Measurements from ENCODE around the gene C1orf210.

C1orf210 gene

DNA sequence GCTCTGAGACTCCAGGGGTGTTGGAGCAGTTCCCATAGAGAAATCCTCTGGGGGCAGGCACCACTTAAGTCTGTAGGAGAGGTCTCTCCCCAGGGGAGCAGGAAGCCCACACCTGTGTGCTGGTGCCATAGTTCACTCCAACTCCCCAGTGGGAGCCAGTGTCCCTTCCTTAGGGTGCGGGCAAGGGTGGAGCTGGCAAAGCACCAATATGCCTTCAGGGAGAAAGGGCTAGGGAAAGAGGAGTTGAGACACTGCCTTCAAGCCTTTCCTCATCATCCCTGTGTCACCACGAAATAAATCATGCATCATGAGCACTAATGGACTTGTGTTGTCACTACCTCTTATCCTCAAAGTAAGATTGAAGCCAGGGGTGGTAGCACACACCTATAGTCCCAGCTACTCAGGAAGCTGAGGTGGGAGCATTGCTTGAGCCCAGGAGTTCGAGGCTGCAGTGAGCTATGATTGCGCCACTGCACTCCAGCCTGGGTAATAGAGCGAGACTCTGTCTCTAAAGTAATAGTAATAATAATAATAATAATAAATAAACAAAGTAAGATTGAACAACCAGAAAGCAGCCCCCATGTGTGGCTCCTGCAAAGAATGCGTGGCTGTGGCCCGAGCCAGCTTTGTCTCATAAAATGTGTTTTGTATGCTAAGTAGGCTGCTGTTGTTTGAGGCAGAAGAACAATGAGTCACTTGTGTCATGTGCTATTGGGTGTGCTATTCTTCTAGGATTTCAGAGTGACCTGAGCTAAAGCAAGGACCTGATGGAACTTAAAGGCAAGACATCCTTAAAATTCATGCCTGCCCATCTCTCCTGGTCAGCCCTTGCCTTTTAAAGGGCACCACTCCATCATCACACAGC is 8.7 kb upstream of the C1orf210 start:
- DNase-seq (ENCODE audit: low read depth in 2 of 2), result no peak

DNA sequence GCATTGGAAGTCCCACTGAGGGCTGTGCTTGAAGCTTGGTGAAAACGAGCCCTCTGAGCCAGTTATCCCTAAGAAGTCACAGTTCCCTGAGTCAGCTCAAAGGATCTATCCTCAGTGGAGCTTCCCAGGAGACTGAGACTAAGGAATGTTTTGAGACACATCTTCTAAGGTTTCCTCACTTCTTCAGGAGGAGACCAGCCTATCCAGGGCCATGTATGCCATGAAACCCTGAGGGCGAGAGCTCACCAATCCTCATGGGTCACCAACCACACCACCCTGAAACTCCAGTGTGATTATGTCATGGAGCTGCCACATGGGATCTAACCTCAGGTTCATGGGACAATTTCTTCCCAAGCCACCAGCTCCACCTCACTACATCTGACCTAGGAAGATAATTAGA is 7.8 kb upstream of the C1orf210 start:
- no peak for DNase-seq (ENCODE audit: low read depth in 2 of 2)

DNA sequence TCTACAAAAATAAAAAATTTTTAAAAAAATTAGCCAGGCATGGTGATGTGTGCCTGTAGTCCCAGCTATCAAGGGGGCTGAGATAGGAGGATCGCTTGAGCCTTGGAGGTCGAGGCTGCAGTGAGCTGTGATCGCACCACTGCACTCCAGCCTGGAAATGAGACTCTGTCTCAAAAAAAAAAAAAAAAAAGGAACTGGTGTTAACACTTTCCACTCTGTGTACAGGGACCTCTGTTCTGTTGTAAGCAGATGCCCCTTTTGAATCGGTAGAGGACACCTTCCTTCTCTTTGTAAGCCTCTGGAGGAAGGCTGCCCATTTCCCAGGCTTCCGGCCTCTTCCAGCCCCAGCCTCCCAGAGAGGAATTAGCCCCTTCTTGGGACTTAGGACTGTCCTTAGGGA is 7.3 kb upstream of the C1orf210 start:
- DNase-seq (ENCODE audit: low read depth in 2 of 2), result no peak

DNA sequence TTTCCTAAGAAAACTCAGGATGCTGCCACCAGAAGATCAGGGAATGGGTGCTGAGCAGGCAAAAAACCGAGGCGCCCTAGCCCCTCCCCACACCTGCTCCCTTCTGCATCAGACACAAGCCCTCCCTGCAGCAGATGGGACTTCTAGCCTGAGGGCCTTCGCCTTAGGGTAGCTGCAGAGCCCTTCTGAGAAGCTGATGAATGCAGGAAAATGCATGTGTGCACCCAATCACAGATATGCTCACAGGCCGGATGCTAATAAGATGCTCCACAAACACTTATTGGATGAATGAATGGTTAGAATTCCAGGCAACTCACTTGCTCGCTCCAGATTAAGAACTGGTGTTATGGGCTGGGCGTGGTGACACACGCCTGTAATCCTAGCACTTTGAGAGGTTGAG is 6.8 kb upstream of the C1orf210 start:
- no peak for DNase-seq (ENCODE audit: low read depth in 2 of 2)

DNA sequence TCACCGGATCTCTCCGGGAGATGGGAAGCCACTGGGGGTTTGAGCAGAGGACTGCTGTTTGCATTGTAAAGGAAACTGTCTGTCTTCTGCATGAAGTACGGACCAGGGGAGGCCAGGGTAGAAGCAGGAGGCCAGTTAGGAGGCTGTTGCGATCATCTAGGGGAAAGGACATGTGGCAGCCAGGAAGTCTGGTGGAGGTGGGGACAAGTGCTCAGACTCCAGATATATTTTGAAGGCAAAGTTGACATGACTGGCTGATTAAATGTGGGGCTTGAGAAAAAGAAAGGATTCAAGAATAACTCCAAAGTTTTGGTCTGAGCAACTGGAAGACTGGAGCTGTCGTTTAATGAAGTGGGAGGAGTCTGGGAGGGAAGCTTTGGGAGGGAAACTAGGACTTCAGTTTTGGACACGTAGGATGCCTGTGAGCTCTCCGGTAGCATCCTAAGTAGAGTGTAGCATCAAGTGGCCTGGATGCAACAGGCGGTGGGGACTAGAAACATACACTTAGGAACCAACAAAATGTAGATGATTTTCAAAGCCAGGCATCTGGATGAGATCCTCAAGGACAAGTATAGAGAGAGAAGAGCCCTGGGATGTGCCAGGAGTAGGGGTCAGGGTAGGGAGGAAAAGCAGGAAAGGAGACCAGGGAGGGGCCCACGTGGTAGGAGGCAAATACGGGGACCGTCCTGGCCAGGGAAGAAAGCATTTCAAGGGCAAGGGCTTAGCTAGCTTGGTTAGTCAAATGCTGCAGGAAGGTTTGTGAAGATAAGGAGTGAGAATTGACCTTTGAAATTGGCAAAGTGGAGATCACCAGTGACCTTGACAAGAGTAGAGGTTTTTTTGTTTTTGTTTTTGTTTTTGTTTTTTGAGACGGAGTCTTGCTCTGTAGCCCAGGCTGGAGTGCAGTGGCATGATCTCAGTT is 3.7 kb upstream of the C1orf210 start:
- DNase-seq (ENCODE audit: low read depth in 2 of 2), result no peak

DNA sequence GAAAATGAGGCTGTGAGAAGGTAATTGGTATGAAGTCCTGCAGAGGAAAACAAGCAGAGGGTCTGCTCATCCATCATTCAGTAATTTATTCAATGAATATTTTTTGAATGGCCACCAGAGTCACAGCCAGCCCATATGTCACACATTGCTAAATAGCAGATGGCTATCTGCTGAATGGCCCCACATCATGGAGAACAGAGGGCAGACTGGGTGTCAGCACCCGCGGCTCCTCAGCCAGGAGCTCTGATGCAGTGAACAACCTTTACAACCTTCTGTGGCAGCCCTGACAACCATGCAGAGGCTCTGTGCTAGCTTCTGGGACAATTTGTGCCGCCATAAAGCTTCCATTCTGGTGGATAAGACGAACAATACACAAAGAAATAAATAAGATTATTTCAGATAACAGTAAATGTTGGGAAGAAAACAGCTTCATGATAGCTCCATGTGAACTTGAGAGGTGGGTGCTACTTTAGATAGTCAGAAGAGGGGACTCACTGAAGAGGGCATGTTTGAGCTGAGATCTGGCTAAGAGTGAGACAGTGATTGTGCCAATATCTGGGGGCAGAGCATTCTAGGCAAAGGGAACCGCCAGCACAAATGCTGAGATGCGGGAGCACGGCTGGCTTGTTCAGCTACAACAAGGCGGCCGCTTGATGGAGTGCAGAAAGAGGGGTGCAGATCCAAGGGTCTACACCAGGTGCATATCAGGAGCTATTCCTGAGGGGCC is 2.8 kb upstream of the C1orf210 start:
- no peak for DNase-seq (ENCODE audit: low read depth in 2 of 2)

DNA sequence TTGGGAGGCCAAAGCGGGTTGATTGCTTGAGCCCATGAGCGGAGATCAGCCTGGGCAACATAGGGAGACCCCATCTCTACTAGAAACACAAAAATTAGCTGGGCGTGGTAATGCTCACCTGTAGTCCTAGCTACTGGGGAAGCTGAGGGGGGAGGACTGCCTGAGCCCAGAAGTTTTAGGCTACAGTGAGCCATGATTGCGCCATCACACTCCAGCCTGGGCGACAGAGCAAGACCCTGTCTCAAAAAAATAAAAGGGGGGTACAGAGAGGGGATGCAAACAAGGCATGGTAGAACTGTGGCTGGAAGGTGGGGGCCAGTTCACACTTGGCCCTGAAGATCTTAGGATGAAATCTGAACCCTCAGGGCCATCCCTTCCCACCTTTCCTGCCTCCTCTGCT is 1.2 kb upstream of the C1orf210 start:
- no peak for DNase-seq (ENCODE audit: low read depth in 2 of 2)

DNA sequence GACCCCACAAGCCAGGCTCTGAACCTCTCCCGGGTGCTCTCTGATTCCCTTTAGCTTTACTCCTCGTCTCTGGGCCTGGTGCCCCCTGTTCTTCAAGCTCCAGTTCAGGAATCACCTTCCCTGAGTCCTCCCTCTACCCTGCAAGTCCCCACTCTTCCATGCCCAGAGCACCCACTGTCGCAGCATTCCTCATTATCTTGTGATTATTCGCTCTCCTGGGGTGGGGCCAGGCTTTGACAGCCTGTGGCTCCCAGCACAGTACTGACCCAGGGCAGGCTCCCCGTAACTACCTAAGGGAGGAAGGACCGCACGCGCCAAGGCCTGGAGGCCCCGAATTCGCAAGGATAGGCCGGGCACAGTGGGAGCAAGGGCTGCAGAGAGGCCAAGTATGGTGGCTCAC is 734 bp upstream of the C1orf210 start:
- DNase-seq (ENCODE audit: low read depth in 2 of 2), result no peak

DNA sequence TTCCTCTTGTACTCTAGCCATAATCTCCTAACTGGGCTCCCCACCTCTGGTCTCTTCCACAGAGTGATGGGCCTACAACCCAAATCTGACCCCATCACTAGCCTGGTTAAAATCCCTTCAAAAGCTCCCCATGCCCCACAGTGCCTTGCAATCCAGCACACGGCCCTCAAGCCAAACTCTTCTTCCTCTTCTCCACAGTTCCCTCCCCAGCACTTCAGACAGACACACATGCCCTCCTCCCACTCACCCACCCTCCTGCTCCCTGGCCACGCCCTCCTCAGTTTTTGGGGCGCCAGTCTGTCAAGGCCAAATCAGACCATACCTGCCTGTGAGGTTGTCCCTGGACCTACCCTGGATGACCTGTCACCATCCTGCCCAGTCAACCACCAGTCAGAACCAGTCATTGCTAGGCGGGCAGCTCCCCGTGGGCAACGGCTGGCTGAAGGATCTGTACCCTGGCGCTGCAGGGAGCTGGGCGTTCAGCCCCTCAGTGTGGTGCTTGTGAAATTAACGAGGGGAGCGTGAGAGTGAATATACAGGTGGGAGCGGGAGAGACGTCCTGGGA is 753 bp downstream of the C1orf210 start:
- DNase-seq (ENCODE audit: low read depth in 2 of 2), result no peak

DNA sequence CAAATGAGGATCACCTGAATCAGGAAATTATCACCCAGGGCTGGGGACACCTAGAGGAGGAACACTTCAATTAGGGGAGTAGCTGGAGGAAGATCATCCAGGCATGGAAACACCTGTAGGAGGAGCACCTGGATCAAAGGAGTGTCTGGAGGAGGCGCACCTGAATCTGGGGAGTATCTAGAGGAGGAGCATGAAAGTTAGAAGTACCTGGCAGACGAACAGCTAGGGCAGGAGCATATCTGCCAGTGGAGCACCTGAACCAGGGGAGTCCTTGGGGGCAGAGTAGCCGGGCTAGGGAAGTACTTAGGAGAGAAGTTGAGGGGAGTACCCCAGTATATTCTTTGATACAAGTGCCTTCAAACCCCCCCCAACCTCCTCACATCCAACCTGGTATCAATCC is 1.3 kb downstream of the C1orf210 start:
- no peak for DNase-seq (ENCODE audit: low read depth in 2 of 2)

DNA sequence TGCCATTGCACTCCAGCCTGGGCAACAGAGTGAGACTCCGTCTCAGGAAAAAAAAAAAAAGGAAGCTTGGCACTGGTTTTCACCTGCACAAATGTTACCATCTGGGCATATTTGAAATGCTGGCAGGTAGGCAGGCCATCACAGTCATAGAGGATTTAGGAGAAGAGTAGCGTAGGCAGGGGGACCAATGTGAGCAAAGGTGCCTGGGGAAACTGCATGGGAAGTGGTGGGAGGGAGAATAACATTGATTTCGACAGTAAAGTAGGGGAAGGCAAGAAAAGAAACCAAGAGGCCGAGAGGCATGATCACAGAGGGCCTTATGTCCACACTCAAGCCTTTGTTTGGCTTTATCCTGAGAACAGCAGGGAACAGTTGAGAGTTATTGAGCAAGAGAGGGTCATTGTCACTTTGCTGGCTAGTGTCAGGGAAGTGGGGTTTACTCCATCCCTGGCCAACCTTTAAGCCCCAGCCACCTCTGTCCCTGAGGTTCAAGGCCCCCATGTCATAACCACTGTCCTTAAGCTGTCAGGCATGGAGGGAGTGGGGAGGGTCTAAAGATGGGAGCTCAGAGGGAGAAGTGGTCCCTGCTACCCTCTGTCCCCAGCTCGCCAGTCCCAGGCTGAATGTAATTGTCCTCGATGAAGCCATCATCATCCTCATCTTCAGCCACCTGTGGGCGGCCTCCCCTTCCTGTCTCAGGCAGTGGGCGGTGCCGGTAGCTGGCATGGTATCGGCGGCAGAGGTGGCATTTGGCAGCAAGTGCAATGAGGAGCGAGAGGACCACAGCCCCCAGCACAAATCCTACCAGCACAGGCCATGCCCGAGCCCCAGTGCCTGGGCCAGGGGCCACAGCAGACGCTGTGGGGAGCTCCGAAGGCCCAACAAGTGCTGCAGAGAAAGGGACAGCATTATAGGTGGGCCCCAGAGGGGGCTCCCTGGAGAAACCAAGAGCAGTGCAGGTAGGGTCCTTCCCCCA is 2.9 kb downstream of the C1orf210 start:
- no peak for DNase-seq (ENCODE audit: low read depth in 2 of 2)

DNA sequence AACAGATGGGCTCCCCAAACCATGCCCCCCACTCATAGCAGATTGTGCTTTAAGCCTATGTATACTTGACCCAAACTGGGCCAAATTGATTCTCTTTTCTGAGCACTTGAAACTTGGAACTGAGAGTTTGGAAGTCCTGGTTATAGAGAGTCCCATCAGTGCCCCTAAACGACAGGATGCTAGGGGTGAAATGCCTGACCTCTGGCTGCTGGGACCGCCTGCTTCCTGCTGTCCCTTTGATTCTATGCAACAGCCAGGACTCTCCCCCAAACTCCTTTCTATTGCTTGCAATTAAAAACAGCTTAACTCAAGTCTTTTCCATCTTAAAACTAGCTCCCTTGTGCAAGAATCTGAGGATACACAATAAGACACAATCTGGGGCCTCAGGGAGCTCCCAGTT is 4.7 kb downstream of the C1orf210 start:
- no peak for DNase-seq (ENCODE audit: low read depth in 2 of 2)

DNA sequence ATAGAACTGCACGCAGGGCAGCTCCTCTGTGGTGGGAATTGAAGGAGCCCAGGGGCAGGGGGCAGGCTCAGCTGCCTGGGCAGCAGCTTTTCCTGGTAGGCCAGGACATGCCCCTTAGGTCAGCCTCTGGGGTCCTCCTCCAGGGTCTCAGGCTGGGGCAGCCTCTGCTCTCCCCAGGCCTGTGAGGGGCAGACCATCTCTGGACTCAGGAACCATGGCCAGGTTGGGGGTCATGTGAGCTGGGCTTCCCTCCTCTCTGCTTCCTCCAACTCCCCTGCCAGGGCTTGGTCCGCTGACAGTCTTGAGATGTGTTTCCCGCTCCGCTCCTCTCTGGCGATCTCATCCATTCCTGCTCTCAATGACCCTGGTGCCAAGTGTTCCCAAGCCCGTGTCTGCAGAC is 5.7 kb downstream of the C1orf210 start:
- no peak for DNase-seq (ENCODE audit: low read depth in 2 of 2)

DNA sequence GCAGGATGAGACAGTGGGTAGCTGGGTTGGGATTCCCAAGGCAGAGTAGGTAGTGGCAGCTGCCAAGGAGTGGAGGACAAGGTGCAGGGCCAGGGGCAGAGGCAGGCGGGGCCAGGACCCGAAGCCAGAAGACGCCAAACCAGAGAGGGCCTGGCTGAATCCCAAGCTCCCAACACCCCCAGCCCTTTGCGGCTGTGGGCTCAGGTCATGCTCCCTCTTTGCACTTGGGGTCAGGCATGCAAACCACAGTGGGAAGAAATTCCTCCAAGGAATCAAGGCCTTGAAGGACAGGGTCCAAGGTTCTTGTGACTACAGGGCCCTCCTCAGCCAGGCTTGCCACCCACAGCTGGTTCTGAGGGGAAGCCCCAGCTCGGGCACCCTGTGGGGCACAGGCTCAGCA is 6.2 kb downstream of the C1orf210 start:
- DNase-seq (ENCODE audit: low read depth in 2 of 2), result no peak

DNA sequence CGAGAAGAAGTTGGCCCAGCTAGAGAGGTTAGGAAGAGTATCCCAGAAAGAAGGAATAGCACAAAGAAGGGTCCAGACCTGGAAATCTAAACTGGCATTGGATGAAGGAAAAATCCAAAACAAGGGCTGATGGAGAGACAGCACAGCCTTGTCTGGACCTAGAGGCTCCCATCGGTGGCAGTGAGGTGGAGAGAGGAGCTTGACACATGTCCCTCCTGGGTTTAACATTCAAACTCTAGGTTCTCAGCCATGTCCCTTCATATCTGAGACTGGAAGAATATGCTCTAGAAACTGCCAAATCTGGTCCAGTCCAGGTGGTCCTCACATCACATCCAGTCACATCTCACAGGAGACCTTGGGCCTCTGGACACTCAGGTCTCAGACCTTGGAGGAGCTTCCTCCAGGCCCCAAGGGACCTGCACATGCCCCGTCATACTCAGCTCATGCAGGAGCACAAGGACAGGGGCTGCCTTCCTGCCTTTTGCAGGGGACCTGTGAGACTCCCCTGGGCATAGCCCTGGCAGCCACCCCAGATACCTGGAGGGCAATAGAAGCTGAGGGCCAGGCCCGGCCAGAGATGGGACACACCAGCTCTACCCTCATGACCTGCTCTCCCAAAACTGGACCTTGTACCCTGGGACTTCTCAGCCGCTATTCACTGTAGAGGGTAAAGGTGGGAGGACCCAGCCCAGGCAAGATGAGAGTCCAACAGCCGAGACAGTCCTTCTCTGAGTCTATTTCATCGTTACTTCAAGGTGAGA is 8.1 kb downstream of the C1orf210 start:
- no peak for DNase-seq (ENCODE audit: low read depth in 2 of 2)

DNA sequence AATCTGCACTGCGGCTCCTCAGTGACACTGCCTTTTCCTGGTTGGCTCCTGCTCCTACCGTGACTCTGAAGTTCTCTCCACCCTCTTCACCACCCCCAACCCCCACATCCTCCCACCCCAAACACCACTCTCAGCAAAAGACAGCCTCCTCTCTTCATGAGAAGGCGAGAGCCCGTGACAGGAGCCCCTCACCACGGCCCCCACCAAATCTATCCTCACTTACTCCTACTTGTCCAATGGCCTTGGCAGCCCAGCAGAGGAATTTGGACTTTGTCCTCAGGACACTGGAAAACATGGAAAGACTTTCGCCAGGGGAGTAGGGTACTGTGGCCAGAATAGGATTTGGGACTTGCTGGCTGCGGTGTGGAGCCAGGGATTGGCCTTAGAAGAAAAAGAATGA is 8.7 kb downstream of the C1orf210 start:
- no peak for DNase-seq (ENCODE audit: low read depth in 2 of 2)

DNA sequence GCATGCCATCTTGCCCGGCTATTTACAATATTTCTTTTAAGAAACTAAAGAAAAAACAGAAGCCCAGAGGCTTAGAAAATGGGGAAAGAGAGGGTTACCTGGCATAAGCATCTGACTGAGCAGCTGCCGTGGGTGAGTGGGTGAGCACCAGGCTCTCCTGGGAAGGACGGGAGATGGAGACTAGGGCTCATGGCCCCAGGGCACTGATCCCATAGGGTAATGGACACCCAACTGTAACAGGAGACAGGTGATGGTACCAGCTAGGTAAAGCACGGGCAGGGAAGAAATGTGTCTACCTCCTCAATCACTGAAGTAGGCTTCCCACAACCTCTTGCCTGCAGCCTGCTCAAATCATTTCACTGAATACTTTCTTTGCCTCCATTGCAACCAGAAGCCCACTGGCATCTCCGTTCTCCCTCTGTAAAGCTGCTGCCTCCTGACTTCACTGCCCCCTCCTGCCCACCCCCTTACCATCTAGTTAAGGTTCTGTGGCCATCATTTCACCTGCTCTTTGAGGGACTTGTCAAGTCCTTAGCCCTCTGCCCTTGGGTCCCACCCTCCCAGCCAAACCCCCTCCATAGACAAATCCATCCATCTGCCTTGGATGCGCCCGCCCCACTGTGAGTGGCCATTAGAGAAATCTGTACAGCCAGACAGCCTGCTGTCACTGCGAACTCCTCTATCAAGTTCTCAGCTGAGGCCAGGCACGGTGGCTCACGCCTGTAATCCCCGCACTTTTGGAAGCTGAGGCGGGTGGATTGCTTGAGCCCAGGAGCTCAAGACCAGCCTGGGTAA is 9.4 kb downstream of the C1orf210 start:
- no peak for DNase-seq (ENCODE audit: low read depth in 2 of 2)

DNA sequence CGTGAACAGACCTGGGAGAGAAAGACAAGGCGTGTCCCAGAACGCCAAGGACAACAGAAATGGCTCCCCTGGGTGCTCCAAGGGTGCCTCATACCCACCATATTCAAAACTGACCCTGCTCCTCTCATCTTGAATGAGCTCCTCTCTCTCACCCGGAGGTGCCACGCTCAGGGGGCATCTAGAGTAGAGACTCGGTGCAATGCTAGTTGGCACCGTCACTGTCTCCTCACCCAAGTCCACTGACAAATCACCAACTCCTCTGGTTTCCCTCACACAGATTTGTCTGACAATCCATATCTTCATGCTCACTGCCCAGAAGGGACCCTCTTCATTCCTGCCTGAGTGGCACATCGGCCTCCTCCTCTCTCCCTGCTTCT is 10.6 kb downstream of the C1orf210 start:
- no peak for DNase-seq (ENCODE audit: low read depth in 2 of 2)

DNA sequence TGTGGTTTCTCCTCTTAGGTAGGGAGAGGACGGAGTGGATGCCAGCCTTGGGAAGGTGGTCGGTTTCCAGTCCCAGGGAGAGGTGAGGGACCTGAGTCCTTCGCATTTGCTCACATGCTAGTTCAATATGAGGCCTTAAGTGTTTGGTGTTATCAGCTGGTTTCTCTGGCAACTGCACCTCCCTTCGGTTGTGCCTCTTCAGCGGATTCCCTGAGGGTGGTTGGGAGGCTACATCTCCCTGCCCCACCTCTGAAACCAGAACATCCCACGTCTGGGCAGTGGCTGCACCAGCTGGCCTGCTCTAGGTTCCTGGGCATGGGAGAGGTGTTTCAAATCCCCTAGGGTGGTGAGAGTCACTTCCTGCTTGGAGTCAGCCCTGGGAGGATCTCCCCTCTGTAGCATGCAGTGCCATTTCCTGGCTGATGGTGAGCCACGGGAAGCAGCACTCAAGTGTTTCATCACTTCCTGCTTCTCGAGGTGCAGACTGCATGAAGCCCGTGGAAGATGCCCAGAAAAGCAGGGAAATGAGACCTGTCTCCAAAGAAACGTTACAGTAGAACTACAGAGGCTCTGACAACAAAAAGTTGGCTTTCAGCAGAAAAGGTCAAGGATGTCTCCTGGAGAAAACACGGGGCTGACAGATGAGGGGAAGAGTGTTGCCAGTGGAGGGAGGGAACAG is 11.1 kb downstream of the C1orf210 start:
- no peak for DNase-seq (ENCODE audit: low read depth in 2 of 2)

Measured in stimulated activated CD8-positive, alpha-beta memory T cell treated with anti-CD3 and anti-CD28 coated beads, Interleukin-15, amount 100 ng/mL, for 4 hours (primary cell).